HCT116 (cell line): ENCODE results near the gene ZBTB42.

Experiments used
- MAX ChIP-seq: IDR thresholded peaks from 2 replicates; pipeline ENCODE4 v1.6.1; 2012
- POLR2A ChIP-seq: IDR thresholded peaks from 2 replicates; pipeline ENCODE4 v1.7.0; 2011; ENCODE audit warnings: borderline replicate concordance; ENCODE audit not compliant: insufficient read depth, insufficient read length; ENCODE audit errors: extremely low read depth
- TF ChIP-seq, protein P1 (sequence below), 3 experiments: fragments of 200-600 bp in 1 of 3; sonication (generic) in 1 of 3; IDR thresholded peaks in 2 of 3; conservative IDR thresholded peaks in 1 of 3; 2 replicates each; pipeline ENCODE4 v1.5.1; 2012 to 2017; ENCODE audit warnings: low read depth in 2 of 3, low read length in 2 of 3, antibody characterized with exemption in 1 of 3, borderline replicate concordance in 1 of 3, control low read depth in 1 of 3, mild to moderate bottlenecking in 1 of 3, mixed read lengths in 1 of 3, mixed run types in 1 of 3, moderate library complexity in 1 of 3; ENCODE audit not compliant: insufficient read depth in 1 of 3

- TF ChIP-seq MAX: no peak
- TF ChIP-seq, protein P1, sequence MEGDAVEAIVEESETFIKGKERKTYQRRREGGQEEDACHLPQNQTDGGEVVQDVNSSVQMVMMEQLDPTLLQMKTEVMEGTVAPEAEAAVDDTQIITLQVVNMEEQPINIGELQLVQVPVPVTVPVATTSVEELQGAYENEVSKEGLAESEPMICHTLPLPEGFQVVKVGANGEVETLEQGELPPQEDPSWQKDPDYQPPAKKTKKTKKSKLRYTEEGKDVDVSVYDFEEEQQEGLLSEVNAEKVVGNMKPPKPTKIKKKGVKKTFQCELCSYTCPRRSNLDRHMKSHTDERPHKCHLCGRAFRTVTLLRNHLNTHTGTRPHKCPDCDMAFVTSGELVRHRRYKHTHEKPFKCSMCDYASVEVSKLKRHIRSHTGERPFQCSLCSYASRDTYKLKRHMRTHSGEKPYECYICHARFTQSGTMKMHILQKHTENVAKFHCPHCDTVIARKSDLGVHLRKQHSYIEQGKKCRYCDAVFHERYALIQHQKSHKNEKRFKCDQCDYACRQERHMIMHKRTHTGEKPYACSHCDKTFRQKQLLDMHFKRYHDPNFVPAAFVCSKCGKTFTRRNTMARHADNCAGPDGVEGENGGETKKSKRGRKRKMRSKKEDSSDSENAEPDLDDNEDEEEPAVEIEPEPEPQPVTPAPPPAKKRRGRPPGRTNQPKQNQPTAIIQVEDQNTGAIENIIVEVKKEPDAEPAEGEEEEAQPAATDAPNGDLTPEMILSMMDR (IDR thresholded peaks at IDR 0.05 in 2 of 3, conservative IDR thresholded peaks at IDR 0.05 in 1 of 3; ENCODE audit: borderline replicate concordance in 1 of 3, insufficient read depth in 1 of 3, low read depth in 2 of 3, low read length in 2 of 3): no peak
- TF ChIP-seq POLR2A: no peak
Measured at GRCh38 chr14:104843442-104844305, 42.8 kb downstream of the ZBTB42 start.
